IPS-18c (cell line): ENCODE data around the gene TWNK.
"Not testable (repeated sequence)": the region's sequence is repeated elsewhere in the genome, so short reads cannot be mapped to it uniquely, and the experiment has no call there.

Experiments
- H3K4me3 ChIP-seq: 2 replicates; pipeline ENCODE4 v1.7.0; 2013; ENCODE audit warnings: low read depth, mild to moderate bottlenecking, low read length, moderate library complexity; ENCODE audit not compliant: insufficient read depth
- H3K9me3 ChIP-seq: one replicate; pipeline ENCODE4 v1.6.1; 2013; ENCODE audit warnings: mild to moderate bottlenecking, low read length, moderate library complexity; ENCODE audit not compliant: control insufficient read depth, insufficient read depth

Gene TWNK

DNA sequence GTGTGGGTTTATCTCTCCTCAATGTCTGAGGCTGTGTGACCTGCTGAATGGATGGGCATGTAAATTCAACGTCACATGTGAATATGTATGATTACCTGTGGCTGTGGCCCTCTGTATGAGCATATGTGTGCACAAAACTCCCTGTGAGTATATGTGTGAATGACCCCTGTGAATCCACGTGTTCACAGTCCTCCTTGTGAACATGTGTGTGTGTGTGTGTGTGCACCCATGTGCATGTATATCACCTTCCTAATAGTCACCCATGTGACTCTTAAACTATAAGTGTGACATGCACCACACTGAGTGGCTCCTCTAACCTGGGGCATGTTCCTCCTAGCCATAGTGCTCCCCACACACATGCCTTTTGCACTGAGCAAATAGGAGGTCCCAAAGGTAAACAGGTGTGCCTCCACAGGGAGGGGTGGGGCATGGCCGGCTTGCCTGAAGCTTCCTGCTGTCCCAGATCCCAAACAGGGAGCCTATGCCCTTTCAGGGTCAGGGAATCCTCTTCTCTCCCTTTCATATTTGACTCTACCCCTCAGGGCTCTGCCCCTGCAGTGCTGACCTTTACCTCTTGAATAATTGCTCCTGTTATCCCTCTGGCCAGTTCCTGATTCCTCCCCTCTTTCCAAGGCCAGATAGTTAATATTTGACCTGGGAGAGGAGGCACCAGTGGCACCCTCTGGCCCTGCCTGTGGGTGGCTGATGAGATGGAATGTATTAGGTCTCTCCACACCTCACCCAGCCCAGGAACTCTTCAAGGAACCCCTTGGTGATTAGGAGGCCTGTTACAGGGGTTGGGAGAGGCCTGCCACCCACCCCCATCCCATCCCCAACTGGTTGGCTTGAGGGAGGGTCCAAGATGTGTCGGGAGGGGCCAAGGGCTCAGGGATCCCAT is 16.2 kb upstream of the TWNK start:
- H3K4me3 ChIP-seq: no peak overlapping the region

DNA sequence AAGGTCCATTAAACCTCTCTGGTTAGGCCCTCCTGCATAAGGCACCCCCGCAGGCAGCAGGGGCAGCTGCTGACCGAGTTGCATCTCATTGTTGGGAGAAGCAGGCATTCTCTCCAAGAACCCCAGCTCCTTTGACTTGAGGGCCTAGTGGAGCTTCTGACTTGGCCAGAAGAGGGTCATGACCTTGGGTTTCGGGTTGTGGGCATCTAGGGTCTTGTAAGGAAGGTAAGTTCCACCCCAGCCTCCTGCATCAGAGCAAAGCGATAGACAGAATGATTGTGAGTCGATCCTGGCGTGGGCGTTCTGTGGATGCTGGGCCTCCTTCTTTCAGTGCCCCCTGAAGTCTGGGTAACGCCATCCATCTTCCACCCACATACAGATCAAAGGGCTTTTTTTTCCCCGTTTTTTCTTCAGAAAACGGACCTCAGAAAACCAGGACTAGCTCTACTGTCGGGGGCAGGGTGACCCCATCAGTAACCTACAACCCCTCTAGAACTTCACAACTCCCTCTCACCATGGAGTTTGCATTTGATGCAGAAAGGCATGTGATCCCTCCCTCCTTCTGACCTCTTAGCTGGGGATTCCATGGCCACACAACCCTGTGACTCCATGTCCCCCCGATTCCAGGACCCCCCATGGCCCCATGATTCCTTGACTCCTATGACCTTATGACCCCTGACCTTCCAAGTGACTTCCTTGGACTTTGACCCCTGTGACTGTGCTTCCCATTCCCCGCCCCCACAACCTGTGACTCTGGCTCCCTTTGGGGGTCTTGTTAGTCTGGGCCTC is 15.0 kb upstream of the TWNK start:
- no peak overlapping the region for H3K4me3 ChIP-seq
- no peaks in the 10 kb centered on the region for H3K9me3 ChIP-seq

More for the DNA sequence above, 16.2 kb upstream of the TWNK start:
- H3K9me3 ChIP-seq: no peaks in the 10 kb centered on the region

DNA sequence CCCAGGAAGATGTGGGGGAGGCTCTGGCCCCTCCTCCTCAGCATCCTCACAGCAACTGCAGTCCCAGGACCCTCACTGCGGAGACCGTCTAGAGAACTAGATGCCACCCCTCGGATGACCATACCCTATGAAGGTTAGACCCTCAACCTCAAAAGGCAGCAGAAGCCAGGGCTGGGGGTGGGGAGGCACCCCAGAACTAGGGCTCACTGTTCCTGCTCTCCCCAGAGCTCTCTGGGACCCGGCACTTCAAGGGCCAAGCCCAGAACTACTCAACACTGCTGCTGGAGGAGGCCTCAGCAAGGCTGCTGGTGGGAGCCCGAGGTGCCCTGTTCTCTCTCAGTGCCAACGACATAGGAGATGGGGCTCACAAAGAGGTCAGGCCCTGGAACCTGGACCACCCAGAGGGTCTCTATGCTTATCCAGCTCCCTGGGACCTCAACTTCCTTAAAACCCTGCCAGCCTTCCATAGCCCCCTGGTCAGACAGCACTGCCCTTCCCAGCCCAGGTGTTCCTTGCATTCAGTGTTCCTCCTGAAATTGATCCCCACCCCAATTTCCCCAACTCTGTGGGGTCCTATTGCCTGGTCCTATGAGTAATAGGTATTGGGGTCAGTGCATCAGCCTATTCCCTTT is 14.3 kb upstream of the TWNK start:
- Histone ChIP-seq H3K4me3 (no peak overlapping the region), H3K9me3 (no peaks in the 10 kb centered on the region)

DNA sequence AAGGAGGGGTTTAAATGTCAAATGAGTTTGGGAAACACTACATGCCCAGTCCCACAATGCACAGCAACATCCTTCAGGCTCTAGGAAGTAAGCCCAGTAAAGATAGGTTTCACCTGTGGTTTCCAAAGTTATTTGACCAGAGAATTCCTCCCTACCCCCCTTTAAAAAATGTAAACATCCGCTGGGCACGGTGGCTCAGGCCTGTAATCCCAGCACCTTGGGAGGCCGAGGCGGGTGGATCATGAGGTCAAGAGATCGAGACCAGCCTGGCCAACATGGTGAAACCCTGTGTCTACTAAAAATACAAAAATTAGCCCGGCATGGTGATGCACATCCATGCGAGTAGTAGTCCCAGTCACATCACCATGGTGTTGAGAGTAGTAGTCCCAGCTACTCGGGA is 11.9 kb upstream of the TWNK start:
- H3K4me3 ChIP-seq, H3K9me3 ChIP-seq: not testable (repeated sequence)

DNA sequence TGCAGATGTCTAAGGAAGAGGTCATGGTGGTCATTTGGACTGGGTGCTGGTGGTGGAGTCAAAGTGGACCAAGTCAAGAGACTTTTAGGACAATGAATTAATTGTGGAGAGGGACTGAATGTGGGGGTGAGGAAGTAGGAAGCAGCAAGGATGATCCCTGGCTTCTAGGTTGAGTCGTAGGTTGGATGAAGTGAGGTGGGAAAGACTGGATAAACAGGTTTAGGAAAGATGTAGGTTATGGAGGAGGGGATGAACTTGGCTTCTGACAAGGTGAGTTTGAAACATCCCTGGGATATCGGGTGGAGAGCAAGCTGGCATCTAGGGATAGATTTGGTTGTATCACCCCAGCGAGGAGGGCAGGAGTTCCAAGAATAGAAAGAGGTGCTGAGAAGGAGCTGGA is 10.4 kb upstream of the TWNK start:
- Histone ChIP-seq H3K9me3 (no peaks in the 10 kb centered on the region), H3K4me3 (no peak overlapping the region)

DNA sequence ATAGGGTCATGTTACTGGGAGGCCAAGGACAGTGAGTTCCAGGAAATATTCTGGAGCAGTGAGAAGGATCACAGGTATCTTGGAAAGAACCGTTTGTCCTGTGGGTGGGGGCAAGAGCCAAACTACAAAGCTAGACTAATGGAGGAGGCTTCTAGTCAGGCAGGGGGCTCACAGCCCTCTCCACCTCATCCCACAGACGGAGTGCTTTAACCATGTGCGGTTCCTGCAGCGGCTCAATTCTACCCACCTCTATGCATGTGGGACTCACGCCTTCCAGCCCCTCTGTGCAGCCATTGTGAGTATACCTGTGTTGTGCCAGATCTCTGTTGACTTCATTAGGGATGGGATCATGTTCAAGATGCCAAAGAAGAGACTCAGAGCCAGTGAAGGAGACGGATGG is 9.9 kb upstream of the TWNK start:
- H3K4me3 ChIP-seq: no peak overlapping the region
- no peaks in the 10 kb centered on the region for H3K9me3 ChIP-seq

DNA sequence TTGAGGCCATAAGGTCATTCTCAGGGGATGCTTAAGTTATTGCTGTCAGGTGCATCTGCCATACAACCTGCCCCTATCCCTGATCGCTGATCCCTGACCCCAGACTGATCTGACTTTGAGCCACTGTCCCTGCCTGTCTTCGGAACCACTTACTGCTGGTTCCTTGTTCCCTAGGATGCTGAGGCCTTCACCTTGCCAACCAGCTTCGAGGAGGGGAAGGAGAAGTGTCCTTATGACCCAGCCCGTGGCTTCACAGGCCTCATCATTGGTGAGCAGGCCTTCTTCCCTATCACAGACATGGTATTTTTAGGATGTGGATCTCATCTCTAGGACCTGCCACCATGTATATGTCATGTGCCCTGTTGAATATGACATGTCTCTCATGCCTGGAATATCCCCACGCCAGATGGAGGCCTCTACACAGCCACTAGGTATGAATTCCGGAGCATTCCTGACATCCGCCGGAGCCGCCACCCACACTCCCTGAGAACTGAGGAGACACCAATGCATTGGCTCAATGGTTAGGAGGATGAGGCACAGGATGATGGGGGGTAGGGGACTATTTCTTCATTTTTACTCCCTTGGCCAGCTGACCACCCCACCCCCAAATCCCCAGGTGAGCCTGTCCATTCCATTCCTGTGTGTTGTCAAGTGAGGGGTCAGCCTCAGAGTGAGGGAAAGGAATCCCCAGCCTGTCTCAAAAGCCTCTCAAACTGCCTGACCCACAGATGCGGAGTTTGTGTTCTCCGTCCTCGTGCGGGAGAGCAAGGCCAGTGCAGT is 9.0 kb upstream of the TWNK start:
- H3K9me3 ChIP-seq: no peaks in the 10 kb centered on the region
- no peak overlapping the region for H3K4me3 ChIP-seq

DNA sequence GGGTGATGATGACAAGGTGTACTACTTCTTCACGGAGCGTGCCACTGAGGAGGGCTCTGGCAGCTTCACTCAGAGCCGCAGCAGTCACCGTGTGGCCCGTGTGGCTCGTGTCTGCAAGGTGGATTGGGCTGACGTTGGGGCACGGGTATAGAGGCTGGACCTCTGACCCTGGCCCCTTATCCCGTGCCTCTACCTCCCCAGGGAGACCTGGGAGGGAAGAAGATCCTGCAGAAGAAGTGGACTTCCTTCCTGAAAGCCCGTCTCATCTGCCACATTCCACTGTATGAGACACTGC is 8.5 kb upstream of the TWNK start:
- Histone ChIP-seq H3K9me3 (no peaks in the 10 kb centered on the region), H3K4me3 (no peak overlapping the region)

DNA sequence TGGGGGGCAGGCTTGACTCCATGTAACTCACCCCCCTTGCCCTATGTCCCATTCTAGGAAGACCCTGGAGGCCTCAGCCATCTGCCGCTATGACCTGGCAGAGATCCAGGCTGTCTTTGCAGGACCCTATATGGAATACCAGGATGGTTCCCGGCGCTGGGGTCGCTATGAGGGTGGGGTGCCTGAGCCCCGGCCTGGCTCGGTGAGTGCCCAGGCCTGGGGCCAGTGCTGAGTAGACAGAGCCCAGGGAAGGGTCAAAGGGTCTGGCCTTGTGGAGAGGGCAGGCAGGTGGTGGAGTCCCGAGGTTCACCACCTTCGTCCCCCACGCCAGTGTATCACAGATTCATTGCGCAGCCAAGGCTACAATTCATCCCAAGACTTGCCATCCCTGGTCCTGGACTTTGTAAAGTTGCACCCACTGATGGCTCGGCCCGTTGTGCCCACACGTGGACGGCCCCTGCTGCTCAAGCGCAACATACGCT is 7.5 kb upstream of the TWNK start:
- H3K4me3 ChIP-seq: no peak overlapping the region
- H3K9me3 ChIP-seq: no peaks in the 10 kb centered on the region

DNA sequence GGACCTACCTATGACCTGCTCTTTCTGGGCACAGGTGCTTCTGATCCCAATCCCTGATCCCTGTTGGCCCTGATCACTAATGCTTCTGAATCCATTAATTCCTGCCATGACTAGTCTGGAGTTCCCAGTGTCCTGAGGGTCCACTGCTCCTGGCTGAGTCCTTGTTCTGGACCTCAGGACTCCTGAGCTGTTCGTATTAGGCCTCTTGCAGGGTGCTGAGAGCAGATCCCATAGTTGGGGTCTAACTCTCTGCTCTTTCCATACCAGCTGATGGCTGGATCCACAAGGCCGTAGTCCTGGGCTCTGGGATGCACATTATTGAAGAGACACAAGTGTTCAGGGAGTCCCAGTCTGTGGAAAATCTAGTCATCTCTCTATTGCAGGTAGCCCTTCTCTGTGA is 7.0 kb upstream of the TWNK start:
- no peak overlapping the region for H3K4me3 ChIP-seq
- H3K9me3 ChIP-seq: no peaks in the 10 kb centered on the region

DNA sequence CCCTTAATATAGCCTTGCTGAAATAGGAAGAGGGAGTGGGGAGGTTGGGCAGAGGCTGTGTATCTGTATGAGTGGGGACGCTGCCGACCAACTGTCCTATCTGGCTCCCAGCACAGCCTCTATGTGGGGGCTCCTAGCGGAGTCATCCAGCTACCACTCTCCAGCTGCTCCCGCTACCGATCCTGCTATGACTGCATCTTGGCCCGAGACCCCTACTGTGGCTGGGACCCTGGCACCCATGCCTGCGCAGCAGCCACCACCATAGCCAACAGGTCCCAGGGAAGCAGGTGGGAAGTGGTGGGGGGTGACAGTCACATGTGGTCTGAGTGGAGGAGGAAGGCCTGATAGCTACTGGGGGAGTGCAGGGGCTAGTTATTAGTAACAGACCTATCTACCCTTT is 6.6 kb upstream of the TWNK start:
- Histone ChIP-seq H3K9me3 (no peaks in the 10 kb centered on the region), H3K4me3 (no peak overlapping the region)

DNA sequence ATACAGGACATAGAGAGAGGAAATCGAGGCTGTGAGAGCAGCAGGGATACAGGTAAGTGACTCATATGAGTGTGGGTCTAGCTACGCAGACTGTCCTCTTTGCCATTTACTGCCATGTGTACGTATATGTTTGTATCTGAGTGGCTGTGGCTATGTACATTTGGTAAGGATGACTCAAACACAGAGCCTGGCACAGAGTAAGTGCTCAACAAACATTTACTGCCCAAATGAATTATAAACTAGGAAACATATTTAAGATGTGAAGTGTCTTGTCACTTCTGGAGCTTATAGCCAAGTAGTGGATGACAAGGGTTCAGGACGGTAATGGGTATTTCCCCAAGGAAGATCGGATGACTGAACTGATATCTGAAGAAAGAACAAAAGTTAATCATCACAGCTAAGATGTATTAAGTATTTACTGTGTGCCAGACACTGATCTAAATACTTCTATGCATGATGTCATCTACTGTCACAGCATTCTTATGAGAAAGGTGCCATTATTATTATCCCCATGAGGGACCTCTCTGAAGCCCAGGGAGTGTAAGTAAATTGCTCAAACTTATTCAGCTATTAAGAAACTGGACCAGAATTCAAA is 6.1 kb upstream of the TWNK start:
- Histone ChIP-seq H3K4me3 (no peak overlapping the region), H3K9me3 (no peaks in the 10 kb centered on the region)

DNA sequence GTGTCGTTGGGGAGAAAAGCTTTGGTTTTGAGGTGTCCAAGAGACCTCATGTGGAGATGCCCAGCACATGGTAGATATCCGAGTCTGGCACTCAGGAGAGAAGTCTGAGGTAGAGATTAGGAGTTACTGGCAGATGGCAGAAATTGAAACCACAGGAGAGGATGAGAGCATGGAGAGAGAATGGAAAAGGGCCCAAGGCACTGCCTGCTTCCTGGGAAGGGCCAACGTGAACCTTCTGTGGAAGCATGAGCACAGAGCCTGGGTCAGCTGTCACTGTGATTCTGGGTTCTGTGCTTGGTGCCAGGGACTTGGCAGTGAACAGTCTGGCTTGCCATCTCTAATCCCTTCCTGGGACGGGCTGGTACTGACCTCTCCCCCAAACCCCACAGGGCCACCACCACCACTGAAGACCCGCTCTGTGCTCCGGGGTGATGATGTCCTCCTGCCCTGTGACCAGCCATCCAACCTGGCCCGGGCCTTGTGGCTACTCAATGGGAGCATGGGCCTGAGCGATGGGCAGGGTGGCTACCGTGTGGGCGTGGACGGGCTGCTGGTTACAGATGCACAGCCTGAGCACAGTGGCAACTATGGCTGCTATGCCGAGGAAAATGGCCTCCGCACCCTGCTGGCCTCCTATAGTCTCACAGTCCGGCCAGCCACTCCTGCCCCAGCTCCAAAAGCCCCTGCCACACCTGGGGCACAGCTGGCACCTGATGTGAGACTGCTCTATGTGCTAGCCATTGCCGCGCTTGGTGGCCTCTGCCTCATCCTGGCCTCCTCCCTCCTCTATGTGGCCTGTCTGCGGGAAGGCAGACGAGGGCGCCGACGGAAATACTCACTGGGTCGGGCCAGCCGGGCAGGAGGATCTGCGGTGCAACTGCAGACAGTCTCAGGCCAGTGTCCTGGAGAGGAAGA is 4.2 kb upstream of the TWNK start:
- no peaks in the 10 kb centered on the region for H3K9me3 ChIP-seq
- H3K4me3 ChIP-seq: no peak overlapping the region

DNA sequence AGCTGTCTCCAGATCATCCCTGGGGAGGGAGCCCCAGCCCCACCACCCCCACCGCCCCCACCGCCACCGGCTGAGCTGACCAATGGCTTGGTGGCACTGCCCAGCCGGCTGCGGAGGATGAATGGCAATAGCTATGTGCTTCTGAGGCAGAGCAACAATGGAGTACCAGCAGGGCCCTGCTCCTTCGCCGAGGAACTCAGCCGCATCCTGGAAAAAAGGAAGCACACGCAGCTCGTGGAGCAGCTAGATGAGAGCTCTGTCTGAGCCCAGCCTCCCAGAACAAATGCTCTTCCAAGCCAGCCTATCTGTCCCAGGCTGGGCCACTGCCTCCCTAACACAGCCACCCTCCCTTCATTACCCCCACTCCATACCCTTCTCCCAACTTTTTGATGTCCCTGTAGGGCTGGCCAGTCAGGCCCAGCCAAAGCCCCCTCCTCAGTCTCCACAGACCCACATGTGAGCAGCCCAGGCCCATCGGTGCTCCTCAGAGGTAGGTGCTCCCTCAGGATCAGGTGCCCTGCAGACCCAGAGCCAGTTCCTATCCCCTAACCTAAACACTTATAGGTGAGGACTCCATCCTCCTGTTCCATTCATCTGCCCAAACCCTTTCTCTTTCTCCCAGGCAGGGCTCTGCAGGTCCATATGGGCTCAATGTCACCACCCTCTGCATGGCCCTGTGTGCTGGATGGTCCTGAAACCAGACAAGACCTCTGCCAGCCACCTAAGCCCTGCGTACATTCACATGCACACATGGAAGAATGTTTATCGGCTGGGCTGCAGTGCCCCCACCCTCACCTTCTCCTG is 3.3 kb upstream of the TWNK start:
- no peaks in the 10 kb centered on the region for H3K9me3 ChIP-seq
- no peak overlapping the region for H3K4me3 ChIP-seq

DNA sequence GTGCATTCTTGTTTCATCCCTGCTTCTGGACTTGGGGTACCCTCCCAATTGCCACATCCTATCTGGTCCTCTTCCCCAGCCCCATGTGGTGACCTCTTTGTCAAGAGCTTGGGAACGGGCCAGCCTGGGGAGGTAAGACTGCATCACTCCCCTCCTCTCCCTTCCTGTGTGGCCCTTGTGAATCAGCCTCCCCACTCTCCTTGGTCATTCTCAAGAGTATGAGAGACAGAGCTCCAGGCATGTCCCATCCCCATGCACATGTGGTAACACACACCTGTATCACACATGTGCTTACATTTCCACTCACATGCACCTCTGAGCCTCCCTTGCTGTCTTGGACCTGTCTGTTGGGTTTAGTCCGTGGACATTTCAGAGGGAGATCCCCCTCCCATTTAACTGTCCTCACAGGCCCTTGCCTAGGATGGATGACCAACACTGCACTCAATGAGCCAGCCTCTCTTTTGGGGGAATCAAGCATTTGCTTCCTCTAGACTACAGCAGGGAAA is 2.6 kb upstream of the TWNK start:
- H3K4me3 ChIP-seq: no peak overlapping the region
- H3K9me3 ChIP-seq: no peaks in the 10 kb centered on the region
